ACC112 (cell line): ENCODE measurements around the gene PRAMEF17.
"Not testable (repeated sequence)": the region's sequence is repeated elsewhere in the genome, so short reads cannot be mapped to it uniquely, and the experiment has no call there.

Experiments
- H2AFZ ChIP-seq: fragments of 200-600 bp; sonication (generic); one replicate; pipeline ENCODE4 v1.6.0; 2017; ENCODE audit warnings: antibody characterized with exemption, low read length; ENCODE audit not compliant: unreplicated experiment
- H3K27ac ChIP-seq: fragments of 200-600 bp; sonication (generic); 2 replicates; pipeline ENCODE4 v1.5.1; 2014; ENCODE audit warnings: low read depth, mild to moderate bottlenecking, antibody characterized with exemption, low read length, moderate library complexity
- H3K27me3 ChIP-seq: fragments of 200-600 bp; sonication (generic); 2 replicates; pipeline ENCODE4 v1.6.1; 2014; ENCODE audit warnings: mild to moderate bottlenecking, antibody characterized with exemption, low read length, moderate library complexity, mixed read lengths; ENCODE audit not compliant: insufficient read depth
- H3K36me3 ChIP-seq: fragments of 200-600 bp; sonication (generic); 2 replicates; pipeline ENCODE4 v1.6.1; 2016; ENCODE audit warnings: mild to moderate bottlenecking, antibody characterized with exemption, low read length, moderate library complexity, mixed read lengths; ENCODE audit not compliant: insufficient read depth
- H3K4me1 ChIP-seq: fragments of 200-600 bp; sonication (generic); one replicate; pipeline ENCODE4 v1.6.1; 2016; ENCODE audit warnings: low read length, mixed read lengths; ENCODE audit not compliant: insufficient read depth, unreplicated experiment, control insufficient read depth
- H3K4me3 ChIP-seq: fragments of 200-600 bp; sonication (generic); 2 replicates; pipeline ENCODE4 v1.5.1; 2014; ENCODE audit warnings: mild to moderate bottlenecking, low read depth, low read length
- H3K79me2 ChIP-seq: fragments of 200-600 bp; sonication (generic); one replicate; pipeline ENCODE4 v1.6.0; 2016; ENCODE audit warnings: low read length; ENCODE audit not compliant: control insufficient read depth, unreplicated experiment, insufficient read depth

The PRAMEF17 gene

DNA sequence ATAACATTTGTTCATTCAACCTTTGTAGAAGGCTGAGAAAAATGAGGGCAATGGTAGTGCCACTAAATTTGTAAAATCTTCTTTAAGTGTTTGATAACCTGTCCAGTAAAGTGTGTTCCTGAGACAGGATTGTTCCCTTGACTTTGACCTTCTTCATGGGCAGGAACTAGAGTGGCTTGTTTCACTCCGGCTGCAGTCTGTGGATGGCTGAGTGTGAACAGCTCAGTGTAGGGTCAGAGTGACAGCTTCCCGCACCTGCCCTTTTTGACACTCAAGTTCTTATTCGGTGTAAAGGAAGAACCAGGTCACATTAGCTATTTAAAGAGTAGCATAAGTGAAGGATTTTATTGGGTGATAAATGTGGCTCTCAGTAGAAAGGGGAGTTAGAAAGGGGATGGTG, 9.1 kb upstream of the PRAMEF17 start:
- H3K36me3 ChIP-seq, H3K27me3 ChIP-seq, H3K27ac ChIP-seq, H3K79me2 ChIP-seq, H3K4me3 ChIP-seq, H3K4me1 ChIP-seq, H2AFZ ChIP-seq: not testable (repeated sequence)

- not testable (repeated sequence) for H3K27ac ChIP-seq, H3K4me1 ChIP-seq, H3K27me3 ChIP-seq, H3K36me3 ChIP-seq, H3K4me3 ChIP-seq, H3K79me2 ChIP-seq, H2AFZ ChIP-seq
Measured at GRCh38 chr1:13393004-13393403, 3.6 kb downstream of the PRAMEF17 start.

DNA sequence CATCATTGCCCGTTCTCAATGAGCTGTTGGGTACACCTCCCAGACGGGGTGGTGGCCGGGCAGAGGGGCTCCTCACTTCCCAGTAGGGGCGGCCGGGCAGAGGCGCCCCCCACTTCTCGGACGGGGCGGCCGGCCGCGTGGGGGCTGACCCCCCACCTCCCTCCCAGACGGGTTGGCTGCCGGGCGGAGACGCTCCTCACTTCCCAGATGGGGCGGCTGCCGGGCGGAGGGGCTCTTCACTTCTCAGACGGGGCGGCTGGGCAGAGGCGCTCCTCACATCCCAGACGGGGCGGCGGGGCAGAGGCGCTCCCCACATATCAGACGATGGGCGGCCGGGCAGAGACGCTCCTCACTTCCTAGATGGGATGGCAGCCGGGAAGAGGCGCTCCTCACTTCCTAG, 5.3 kb downstream of the PRAMEF17 start:
- not testable (repeated sequence) for H3K27me3 ChIP-seq, H3K4me3 ChIP-seq, H3K36me3 ChIP-seq, H3K4me1 ChIP-seq, H2AFZ ChIP-seq, H3K27ac ChIP-seq, H3K79me2 ChIP-seq

DNA sequence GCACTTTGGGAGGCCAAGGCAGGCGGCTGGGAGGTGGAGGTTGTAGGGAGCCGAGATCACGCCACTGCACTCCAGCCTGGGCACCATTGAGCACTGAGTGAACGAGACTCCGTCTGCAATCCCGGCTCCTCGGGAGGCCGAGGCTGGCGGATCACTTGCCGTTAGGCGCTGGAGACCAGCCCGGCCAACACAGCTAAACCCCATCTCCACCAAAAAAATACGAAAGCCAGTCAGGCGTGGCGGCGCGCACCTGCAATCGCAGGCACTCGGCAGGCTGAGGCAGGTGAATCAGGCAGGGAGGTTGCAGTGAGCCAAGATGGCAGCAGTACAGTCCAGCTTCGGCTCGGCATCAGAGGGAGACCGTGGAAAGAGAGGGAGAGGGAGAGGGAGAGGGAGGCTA, 5.9 kb downstream of the PRAMEF17 start:
- H2AFZ ChIP-seq, H3K79me2 ChIP-seq, H3K27ac ChIP-seq, H3K4me3 ChIP-seq, H3K4me1 ChIP-seq, H3K36me3 ChIP-seq, H3K27me3 ChIP-seq: not testable (repeated sequence)

- no peak overlapping the region for H3K27ac ChIP-seq
- no peaks in the 10 kb centered on the region for H3K79me2 ChIP-seq
- no peak overlapping the region for H3K4me3 ChIP-seq
- no peaks in the 10 kb centered on the region for H3K36me3 ChIP-seq
- H2AFZ ChIP-seq, result no peak overlapping the region
- no peaks in the 10 kb centered on the region for H3K4me1 ChIP-seq
- no peaks in the 10 kb centered on the region for H3K27me3 ChIP-seq
Measured at GRCh38 chr1:13407811-13408210, 18.4 kb downstream of the PRAMEF17 start.

DNA sequence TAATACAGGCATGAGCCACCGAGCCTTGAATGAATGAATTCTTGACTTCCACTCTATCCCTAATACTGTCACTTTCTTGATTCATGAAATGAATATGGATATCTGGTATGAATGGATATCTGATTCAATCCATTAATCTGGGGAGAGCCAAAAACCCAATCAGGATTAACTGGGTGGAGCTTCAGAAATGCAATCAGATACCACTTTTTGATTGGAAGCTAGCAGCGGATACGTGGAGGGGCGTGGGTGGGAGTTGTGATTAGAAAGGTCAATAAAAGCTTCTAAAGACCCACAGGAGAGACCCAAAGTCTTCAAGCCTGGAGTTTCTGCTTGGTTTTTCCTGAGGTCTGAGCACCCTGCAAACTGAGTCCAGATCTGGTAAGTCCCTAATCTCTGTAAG, 20.7 kb downstream of the PRAMEF17 start, which contains the start of gene PRAMEF20:
PRAMEF20 (plus strand) TSS at position 301 of the 400 bp plus-strand sequence. CDS start 5,905 bp downstream, outside the sequence.
- H3K4me1 ChIP-seq, H3K27ac ChIP-seq, H3K4me3 ChIP-seq, H2AFZ ChIP-seq, H3K27me3 ChIP-seq, H3K79me2 ChIP-seq, H3K36me3 ChIP-seq: not testable (repeated sequence)

DNA sequence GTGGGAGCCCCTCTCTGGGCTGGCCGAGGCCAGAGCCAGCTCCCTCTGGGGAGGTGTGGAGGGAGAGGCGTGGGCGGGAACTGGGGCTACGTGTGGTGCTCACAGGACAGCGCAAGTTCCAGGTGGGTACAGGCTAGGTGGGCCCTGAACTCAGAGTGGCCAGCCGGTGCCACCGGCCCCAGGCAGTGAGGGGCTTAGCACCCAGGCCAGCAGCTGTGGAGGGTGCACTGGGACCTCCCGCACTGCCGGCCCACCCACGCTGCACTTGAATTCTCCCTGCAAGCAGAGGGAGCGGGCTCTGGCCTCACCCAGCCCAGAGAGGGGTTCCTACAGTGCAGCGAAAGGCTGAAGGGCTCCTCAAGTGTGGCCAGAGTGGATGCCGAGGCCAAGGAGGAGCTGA, 41.1 kb downstream of the PRAMEF17 start:
- H3K4me1 ChIP-seq, result no peaks in the 10 kb centered on the region
- H3K27ac ChIP-seq, result no peak overlapping the region
- no peak overlapping the region for H3K4me3 ChIP-seq
- H3K36me3 ChIP-seq, result no peaks in the 10 kb centered on the region
- H3K79me2 ChIP-seq, result no peaks in the 10 kb centered on the region
- no peaks in the 10 kb centered on the region for H3K27me3 ChIP-seq
- no peak overlapping the region for H2AFZ ChIP-seq

- no peaks in the 10 kb centered on the region for H3K27me3 ChIP-seq
- no peak overlapping the region for H3K27ac ChIP-seq
- no peaks in the 10 kb centered on the region for H3K36me3 ChIP-seq
- H2AFZ ChIP-seq, result no peak overlapping the region
- H3K79me2 ChIP-seq, result no peaks in the 10 kb centered on the region
- H3K4me1 ChIP-seq, result no peaks in the 10 kb centered on the region
- no peak overlapping the region for H3K4me3 ChIP-seq
Measured at GRCh38 chr1:13432251-13432650, 42.8 kb downstream of the PRAMEF17 start.

GRCh38 chr1:13433694-13434358, 44.4 kb downstream of the PRAMEF17 start:
- H3K27ac ChIP-seq, H3K4me3 ChIP-seq, H3K36me3 ChIP-seq, H3K27me3 ChIP-seq, H3K79me2 ChIP-seq, H2AFZ ChIP-seq, H3K4me1 ChIP-seq: not testable (repeated sequence)

GRCh38 chr1:13435458-13435857, 46.0 kb downstream of the PRAMEF17 start:
- Histone ChIP-seq H3K27ac (no peak overlapping the region), H3K27me3 (no peaks in the 10 kb centered on the region), H3K4me1 (no peaks in the 10 kb centered on the region), H3K36me3 (no peaks in the 10 kb centered on the region), H3K79me2 (no peaks in the 10 kb centered on the region), H2AFZ (no peak overlapping the region), H3K4me3 (no peak overlapping the region)

DNA sequence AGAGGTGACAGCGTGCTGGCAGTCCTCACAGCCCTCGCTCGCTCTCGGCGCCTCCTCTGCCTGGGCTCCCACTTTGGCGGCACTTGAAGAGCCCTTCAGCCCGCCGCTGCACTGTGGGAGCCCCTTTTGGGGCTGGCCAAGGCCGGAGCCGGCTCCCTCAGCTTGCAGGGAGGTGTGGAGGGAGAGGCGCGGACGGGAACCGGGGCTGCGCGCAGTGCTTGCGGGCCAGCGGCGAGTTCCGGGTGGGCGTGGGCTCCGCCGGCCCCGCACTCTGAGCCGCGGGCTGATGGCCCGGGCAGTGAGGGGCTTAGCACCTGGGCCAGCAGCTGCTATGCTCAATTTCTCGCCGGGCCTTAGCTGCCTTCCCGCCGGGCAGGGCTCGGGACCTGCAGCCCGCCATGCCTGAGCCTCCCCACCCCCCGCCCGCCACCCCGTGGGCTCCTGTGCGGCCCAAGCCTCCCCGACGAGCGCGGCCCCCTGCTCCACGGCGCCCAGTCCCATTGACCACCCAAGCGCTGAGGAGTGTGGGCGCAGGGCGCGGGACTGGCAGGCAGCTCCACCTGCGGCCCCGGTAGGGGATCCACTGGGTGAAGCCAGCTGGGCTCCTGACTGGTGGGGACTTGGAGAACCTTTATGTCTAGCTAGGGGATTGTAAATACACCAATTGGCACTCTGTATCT, 49.8 kb downstream of the PRAMEF17 start:
- not testable (repeated sequence) for H3K27me3 ChIP-seq, H3K36me3 ChIP-seq, H3K4me3 ChIP-seq, H3K4me1 ChIP-seq, H3K79me2 ChIP-seq, H2AFZ ChIP-seq, H3K27ac ChIP-seq
